GM18499 (cell line): ENCODE results near the gene INTS13.
"Not testable (repeated sequence)": the region's sequence is repeated elsewhere in the genome, so short reads cannot be mapped to it uniquely, and the experiment has no call there.

Experiments
- ATAC-seq: cut with Tn5 transposase; IDR thresholded peaks from one replicate; pipeline ENCODE4 v1.9.1; 2021; ENCODE audit warnings: moderate number of reproducible peaks; ENCODE audit not compliant: insufficient read depth, unreplicated experiment

The INTS13 gene

GRCh38 chr12:26936559-26937442 is 980 bp downstream of the INTS13 start:
- ATAC-seq, result no peak

- no peak for ATAC-seq
These were observed 2.0 kb downstream of the INTS13 start for GRCh38 chr12:26935636-26936378.

- ATAC-seq, result no peak
These were observed 8.2 kb downstream of the INTS13 start for GRCh38 chr12:26929590-26929989.

GRCh38 chr12:26928661-26929060 is 9.1 kb downstream of the INTS13 start:
- ATAC-seq, result no peak

- ATAC-seq, result no peak
These were observed 15.9 kb downstream of the INTS13 start for GRCh38 chr12:26921886-26922285.

- ATAC-seq, result no peak
These were observed 18.6 kb downstream of the INTS13 start for GRCh38 chr12:26919216-26919555.

GRCh38 chr12:26918321-26919215 is 19.2 kb downstream of the INTS13 start:
- ATAC-seq, result no peak

GRCh38 chr12:26906704-26907103 is 31.1 kb downstream of the INTS13 start:
- ATAC-seq, result no peak

- no peak for ATAC-seq
These were observed 31.8 kb downstream of the INTS13 start for GRCh38 chr12:26906024-26906423.

GRCh38 chr12:26903396-26903795 is 34.4 kb downstream of the INTS13 start:
- not testable (repeated sequence) for ATAC-seq

GRCh38 chr12:26896913-26897312 is 40.9 kb downstream of the INTS13 start:
- no peak for ATAC-seq

GRCh38 chr12:26895672-26896071 is 42.1 kb downstream of the INTS13 start:
- ATAC-seq, result no peak

- ATAC-seq, result no peak
These were observed 46.1 kb downstream of the INTS13 start for GRCh38 chr12:26891704-26892103.

- ATAC-seq, result no peak
These were observed 47.0 kb downstream of the INTS13 start for GRCh38 chr12:26890784-26891183.

- peak; percentile 67 for ATAC-seq
These were observed 52.8 kb downstream of the INTS13 start for GRCh38 chr12:26884765-26885576.

- no peak for ATAC-seq
These were observed 57.2 kb downstream of the INTS13 start for GRCh38 chr12:26880625-26881024.

GRCh38 chr12:26878661-26879119 is 59.1 kb downstream of the INTS13 start:
- ATAC-seq, result no peak

- ATAC-seq, result peak; percentile 64
These were observed 63.1 kb downstream of the INTS13 start for GRCh38 chr12:26874501-26875296.

GRCh38 chr12:26872625-26873024 is 65.2 kb downstream of the INTS13 start:
- ATAC-seq, result no peak
